GM10847 (cell line): ENCODE data around the gene HOXB9.

Experiments used
- POLR2A ChIP-seq: IDR thresholded peaks from 2 replicates; pipeline ENCODE4 v1.6.1; 2011; ENCODE audit not compliant: insufficient read length; ENCODE audit errors: extremely low read depth

The HOXB9 gene

DNA sequence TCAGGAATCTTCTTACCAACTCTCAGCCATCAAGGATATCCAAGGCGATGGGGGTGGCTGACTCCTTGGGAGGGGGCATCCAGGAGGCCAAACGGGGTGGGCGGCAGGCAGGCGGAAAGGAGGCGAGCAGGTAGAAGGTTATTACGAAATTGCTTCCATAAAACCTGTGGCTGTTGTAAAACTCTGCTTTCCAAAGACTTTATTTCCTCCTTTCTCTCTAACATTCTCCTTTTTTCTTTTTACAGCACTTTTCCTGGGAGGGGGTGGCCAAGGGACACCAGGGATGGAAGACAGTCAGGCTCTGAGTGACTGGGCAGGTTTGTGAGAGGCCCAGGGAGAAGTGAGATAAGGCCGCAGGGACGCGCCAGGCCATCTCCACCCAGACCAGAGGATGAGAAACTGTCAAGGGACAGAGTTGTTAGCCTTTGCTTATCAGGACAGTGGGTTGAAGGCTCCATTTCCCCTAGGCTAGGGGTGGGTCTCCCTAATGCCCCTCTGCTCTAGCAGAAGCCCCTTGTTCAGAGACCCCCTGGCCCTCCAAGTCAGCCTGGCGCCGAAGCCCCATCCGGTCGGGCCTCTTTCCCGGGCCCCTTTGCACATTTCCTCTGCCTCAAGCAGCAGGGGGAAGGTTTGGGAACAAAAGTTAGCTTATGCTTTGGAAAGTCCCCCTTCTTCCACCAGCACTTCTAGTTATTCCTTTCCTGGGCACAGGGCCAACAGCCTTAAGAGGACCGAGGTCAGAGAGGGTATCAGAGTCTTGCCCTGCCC is 5.0 kb upstream of the HOXB9 start:
- TF ChIP-seq POLR2A, result no peak

DNA sequence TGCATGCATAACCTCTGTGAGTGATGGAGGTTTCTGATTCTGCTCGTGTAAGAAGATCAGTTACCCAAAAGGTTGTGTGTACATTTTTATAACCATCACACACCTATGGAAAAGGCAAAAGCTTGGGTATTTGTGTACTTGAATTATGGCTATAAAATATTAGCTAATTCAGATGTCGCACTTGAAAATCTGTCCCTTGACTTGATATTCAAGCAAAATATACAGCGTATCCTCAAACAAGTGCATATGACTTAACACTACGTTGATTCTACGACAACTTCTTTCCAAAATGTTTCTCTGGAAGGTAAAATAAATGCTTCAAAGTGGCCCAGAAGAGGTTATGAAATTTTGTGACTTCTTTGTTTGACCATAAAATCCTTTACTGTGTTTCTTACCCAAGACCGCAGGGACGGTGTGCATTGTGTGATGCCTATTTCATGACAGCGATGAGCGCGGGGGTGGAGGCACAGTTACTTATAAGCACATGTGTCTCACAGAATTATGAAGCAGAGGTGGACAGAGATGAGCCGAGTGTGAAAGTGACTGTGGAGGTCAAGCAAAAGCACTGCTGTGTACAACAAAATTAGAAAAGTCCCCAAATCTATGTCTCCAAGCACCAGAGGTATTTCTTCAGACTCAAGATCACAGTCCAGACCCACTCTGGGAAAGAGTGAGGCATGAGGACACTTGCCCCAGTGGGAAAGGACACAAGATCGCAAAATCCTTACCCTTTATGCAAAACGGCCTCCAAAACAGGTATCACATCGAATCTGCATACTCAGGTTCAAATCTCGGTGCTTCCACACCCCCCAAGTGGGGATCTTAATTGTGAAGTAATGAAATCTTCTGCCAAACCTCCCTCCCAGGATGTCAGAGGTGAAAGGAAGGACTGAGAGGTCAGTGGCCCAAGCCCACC is 4.1 kb upstream of the HOXB9 start:
- no peak for TF ChIP-seq POLR2A

DNA sequence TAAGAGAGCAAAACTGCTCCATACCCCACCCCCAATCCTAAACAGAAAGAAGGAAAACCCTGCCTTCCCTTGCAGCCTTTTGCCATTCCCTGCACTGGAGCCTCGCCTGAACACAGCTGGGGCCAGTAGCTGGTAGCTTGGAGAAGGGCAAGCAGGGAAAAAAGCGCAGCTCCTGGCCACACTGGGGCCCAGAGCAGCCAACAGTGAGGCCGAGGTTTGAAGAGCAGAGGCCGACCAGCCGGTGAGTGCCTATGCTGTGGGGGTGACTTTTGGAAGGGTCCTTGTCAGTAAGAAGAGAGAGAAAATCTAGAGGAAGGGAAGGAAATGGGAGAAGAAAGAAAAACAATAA is 3.2 kb upstream of the HOXB9 start:
- TF ChIP-seq POLR2A, result no peak

DNA sequence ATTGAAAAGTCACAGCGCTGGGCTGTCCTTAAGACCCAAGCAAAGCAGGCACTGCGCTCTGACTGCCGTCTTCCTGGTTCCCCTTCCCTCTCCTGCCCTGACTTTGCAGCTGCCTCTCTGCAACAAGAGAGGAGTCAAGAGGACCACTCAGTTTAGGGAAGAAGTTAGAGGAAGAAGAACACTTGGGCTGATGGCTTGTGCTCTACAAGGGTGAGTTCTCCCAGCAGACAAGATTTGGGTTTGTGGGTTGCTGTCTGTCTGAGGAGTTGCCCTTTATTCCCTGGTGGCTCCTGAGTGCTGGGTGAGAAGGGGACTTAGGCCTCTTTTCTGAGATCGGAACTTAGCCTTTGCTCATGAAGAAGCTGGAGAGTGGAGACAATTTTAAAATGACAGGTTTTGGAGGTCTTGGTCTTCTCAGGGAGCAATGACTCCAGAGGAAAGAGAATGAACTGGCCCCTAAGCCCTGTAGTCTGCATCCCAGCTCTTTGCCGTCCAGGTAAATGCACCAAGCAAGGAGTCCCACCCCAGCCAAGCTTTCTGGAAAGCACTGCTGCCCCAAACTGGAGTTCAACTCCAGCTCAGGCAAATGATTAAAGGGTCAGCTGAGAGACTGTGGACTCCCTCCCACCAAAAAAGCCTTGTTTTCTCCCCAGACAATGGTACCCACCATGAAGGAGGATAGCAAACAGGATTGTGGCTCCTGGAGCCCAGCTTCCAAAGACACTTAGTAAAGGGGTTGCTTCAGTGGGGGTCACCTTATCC is 2.7 kb upstream of the HOXB9 start:
- TF ChIP-seq POLR2A, result no peak

DNA sequence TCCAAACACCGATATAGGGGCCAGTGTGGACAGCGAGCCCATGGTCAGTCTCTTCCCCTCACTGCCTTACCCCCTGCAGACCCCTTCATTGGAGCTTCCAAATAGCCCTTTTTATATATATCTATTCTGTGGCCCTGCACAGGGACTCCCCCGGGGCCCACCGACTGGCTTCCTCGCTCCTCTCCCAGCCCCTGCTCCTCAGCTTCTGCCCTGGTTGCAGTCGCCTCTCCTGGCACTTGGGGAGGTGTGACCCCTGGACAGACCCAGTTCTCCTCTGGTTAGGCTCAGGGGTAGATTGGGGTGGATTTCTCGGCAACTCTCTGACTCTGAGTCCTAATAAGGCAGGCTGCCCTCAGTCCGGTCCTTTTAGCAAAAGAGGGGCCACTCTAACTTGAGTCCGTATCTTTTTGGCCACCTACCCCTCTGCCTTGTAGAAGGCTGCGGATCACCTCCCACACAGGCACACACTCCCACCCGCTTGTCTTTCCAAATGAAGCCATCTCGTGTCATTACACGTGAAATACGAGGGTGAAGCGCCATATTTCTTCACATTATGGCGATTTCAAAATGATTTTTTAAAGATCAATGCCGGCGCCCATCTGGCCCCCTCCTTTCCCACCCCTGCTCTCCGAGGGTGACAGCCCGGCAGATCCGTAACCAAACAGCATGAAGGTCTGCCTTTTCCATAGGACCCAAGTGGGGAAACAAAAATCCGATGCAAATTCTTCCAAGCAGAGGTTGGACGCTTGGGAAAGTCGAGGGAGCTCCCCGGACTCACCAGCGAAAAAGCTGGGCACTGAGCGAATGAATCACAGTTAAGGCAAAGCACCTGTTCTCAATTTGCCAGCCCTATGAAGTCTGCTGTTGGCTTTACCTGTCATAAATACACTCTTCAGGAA is 1.7 kb upstream of the HOXB9 start:
- no peak for TF ChIP-seq POLR2A

DNA sequence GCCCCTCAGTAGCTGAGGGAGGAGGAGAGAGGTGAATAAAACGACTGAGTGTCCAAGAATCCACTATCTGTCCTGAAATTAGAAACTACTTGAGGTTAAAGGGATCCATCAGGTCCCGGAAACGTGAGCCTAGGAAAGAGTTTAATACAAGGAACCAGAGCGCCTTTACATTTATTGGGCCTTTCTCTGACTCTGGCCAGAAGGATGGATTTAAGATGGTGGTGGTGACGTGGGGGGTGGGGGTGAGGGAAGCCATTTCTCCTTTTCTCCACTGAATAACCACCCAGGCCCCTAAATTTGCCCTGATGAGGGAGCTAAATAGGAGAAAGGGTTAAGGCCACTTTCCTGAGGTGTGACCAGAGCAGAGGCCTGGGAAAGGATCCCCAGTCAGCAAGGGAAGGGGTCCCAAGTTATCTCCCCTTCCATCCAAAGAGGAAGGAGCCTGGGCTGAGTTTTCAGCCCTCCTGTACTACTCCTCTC is 1.0 kb upstream of the HOXB9 start:
- TF ChIP-seq POLR2A, result no peak

DNA sequence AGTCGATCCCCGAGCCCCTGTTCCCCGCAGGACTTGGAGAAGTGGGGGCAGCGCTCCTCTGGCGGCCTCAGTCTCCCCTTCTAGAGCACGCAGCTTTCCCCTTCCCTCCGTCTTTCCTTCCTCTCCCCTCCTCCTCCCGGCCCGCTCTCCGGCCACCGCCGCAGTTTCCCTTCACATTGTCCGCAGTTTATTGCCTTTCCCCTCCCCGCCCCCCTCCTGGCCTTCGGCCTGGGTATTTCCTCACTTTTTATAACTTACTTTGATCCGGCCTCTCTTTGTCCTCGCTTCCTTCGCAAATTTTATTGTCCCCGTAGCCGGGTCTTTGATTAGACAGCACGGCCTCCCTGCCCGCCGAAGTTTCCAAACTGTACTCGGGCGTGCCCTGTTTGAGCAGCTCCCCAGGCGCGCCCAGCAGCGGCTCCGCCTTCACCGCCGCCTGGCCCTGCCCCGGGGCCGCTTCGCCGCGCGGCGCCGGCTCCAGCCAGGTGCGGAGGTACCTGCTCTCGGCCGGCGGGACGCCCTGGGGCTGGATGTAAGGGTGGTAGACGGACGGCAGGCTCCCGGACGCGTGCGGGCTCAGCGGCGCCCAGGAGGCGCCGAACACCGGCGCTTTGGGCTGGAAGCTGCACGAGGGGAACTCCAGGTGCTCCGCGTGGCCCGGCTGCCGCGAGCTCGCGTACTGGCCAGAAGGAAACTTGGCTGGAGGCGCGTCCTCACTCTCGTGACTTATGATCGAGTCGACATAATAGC is 488 bp downstream of the HOXB9 start:
- no peak for TF ChIP-seq POLR2A

DNA sequence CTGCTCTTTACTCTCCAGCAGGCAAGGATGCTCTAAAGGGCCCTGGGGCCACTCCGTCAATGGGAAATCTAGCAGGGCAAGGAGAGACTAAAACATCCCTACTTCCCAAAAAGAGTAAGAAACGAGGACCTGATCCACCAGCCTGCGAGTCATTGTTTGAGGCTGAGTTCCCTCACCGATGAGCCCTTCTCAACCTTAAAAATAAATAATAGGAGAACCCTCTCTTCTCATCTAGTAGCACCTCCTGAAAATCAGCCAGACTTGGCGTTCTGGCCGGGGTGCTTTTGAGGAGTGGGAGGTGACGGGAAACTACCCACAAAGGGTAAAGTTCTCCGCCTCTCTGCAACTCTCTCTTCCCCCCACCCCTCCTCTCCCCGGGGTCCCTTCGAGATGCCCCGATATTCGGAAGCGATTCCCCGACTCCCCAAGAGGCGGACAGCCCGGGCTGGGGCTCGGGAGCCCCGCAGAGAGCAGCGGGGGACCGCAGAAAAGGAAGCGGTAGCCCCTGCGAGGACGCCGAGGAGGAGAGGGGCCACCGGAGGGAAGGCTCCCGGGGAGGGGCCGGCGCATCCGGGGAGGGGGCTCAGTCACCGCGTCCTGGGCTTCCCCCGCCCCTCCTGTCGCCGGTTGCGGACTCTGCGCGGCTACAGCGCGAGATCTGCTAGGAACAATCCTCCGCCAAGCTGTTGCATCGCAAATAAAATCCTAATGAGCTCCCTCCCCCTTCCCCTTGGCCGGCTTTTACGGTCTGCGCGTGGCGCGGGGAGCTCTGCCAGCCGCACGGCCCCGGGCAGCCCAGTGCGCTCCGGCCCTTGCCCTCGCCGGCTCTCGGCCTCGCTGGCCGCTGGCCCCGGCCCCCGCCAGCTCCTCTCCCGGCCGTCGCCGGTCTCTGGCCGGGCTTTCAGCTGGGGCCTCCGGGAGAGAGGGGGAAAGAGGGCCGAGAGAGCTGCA is 1.3 kb downstream of the HOXB9 start:
- TF ChIP-seq POLR2A, result no peak

DNA sequence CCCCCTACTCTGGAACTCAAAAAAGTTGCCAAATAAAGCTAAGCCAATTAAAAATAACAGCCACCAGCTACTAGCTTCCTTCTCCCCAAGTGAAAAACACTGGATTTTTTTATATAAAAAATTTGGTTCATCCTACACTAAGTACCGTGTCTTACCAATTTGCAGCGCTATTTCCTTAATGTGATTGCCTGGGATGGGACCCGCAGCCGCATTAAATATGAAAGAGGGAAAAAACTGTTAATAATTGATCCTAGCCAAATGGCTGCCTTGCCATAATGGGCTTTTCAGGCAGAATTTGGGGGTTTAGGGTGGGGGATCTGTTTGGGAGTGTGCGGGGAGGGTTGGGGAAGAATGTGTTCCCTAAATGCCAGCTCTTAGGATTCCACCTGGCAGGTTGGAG is 2.0 kb downstream of the HOXB9 start:
- no peak for TF ChIP-seq POLR2A

DNA sequence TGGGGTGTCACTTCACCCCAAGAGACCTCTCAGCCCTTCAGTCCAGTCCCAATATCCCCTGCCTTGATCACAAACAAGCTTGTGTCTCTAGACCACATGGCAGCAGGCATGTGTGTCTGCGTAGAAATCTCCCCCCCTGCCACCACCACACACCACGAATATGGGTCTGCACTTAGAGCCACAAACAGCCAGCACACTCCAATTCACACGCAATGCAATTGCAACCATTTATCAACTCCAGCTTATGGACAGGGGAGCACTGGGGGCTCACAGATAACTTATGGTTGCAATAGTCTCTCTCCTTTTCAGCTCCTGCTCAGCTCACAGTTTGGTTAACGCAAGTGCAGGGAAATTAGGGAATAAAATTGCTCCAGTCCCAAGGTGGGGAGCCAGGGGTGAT is 2.6 kb downstream of the HOXB9 start:
- no peak for TF ChIP-seq POLR2A

DNA sequence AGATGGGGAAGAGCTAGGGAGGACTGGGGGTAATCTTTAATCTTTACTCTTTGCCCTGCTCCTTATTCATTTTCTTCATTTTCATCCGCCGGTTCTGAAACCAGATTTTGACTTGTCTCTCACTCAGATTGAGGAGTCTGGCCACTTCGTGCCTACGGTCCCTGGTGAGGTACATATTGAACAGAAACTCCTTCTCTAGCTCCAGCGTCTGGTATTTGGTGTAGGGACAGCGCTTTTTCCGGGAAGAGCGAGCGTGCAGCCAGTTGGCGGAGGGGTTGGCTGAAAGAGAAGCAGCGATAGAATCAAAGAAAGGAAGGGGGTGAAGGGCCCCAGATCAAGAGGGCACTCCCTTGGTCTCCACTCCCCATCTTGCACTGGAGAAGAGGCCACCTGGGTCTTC is 3.3 kb downstream of the HOXB9 start:
- TF ChIP-seq POLR2A, result no peak

DNA sequence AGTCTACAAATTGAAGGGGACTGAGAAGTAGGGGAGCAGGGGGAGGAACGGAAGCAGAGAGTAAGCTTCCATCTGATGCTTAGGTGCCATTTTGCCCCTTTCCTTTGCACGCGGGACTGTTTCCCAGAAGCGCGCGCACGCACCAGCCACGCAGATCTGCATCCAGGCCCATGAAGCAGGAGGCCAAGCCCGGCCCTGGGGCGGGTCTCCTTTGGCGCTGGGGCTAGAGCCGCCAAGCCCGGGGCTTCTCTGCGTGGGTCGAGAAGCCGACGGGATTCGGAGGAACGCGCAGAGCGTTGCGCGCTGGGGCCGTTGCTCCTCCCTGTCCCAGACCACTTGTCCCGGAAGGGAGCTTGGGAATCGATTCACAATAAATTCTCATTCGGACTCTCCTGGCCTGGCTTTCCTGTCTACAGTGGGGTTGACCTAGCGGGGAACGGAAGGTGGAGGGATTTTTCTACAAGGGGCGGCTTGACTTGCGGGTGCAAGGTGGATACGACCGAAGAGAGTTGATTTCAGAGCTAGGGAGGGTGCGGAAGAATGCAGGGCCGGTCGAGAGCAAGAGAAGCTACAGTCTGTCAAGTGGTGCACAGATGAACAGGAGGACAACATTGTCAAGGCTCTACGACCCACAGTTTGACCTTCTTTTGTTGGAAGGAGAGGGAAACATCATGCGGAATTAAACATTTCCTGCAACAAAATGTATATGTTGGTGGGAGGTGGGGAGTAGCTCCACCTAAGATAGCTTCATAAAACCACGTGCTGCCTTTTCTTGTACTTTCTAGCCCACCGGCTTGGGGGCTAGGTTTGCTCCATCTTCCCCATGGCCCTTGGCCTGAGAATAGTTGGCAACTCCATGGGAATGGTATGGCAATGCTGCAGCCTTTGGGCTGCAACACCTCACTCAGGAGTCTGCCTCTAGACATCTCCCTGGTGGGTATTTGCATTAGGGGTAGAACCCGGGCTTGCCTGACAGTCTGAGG is 4.5 kb downstream of the HOXB9 start:
- no peak for TF ChIP-seq POLR2A
